K562 (cell line): ENCODE measurements around the gene CHML. TPM values are rescaled to one million over a fixed set of nuclear protein-coding genes. Genes with fewer than 3 reads are reported as not detected.

Source experiments
- ATF7 ChIP-seq: fragments of 450-650 bp; IDR thresholded peaks from 2 replicates; pipeline ENCODE4 v1.7.1; 2014; ENCODE audit warnings: mild to moderate bottlenecking, moderate library complexity
- CBX2 ChIP-seq: fragments of 200-600 bp; sonication (generic); IDR thresholded peaks from one replicate; pipeline ENCODE4 v1.6.1; 2012; ENCODE audit warnings: mild to moderate bottlenecking, low read length, inconsistent platforms; ENCODE audit not compliant: insufficient read depth, poor library complexity, severe bottlenecking
- CEBPG ChIP-seq, 3 experiments: fragments of 200-800 bp in 1 of 3; sonication (Bioruptor generic) in 1 of 3; sonication (generic) in 1 of 3; formaldehyde crosslinking in 1 of 3; IDR thresholded peaks in 2 of 3; conservative IDR thresholded peaks in 1 of 3; 2 replicates each; pipeline versions ENCODE4 v1.6.1 to v1.8.0; 2016 to 2022; ENCODE audit warnings: missing compliant biosample characterization in 2 of 3, missing genetic modification characterization in 2 of 3, mild to moderate bottlenecking in 1 of 3, missing genetic modification reagents in 1 of 3
- CSDE1 ChIP-seq, 2 experiments: fragments of 450-650 bp; IDR thresholded peaks; 2 replicates each; pipeline ENCODE4 v1.6.1; 2016; ENCODE audit warnings: mild to moderate bottlenecking in 1 of 2
- ESRRA ChIP-seq: fragments of 450-650 bp; IDR thresholded peaks from 2 replicates; pipeline ENCODE4 v1.6.1; 2014; ENCODE audit warnings: low read depth, mild to moderate bottlenecking, moderate library complexity, borderline replicate concordance
- MAFG ChIP-seq: fragments of 450-650 bp; conservative IDR thresholded peaks from 2 replicates; pipeline ENCODE4 v1.6.1; 2016; ENCODE audit warnings: missing genetic modification characterization, missing compliant biosample characterization
- MYC ChIP-seq, 2 experiments: fragments of 250-450 bp in 1 of 2; sonication (Bioruptor Pico) in 1 of 2; IDR thresholded peaks; 2 replicates each; pipeline versions ENCODE4 v1.5.1 to v1.6.1; 2012 to 2021; ENCODE audit warnings: low read depth in 2 of 2, borderline replicate concordance in 1 of 2, improper control_type of control experiment in 1 of 2, low read length in 1 of 2, mild to moderate bottlenecking in 1 of 2, moderate library complexity in 1 of 2
- NBN ChIP-seq: fragments of 450-650 bp; IDR thresholded peaks from 2 replicates; pipeline ENCODE4 v1.6.1; 2016; ENCODE audit warnings: low read depth, mild to moderate bottlenecking
- NR2C1 ChIP-seq, 2 experiments: fragments of 450-650 bp; IDR thresholded peaks; 2 replicates each; pipeline ENCODE4 v1.6.1; 2017; ENCODE audit warnings: mild to moderate bottlenecking in 2 of 2, antibody characterized with exemption in 1 of 2, inconsistent platforms in 1 of 2, missing compliant biosample characterization in 1 of 2, missing genetic modification characterization in 1 of 2
- SMARCA5 ChIP-seq: fragments of 450-650 bp; IDR thresholded peaks from 2 replicates; pipeline ENCODE4 v1.6.1; 2016
- THRAP3 ChIP-seq: fragments of 450-650 bp; IDR thresholded peaks from 2 replicates; pipeline ENCODE4 v1.6.1; 2016; ENCODE audit warnings: mild to moderate bottlenecking, inconsistent platforms, borderline replicate concordance
- ZBED1 ChIP-seq: IDR thresholded peaks from 2 replicates; pipeline ENCODE4 v1.6.1; 2014
- ZFX ChIP-seq: sonication (generic); formaldehyde crosslinking; IDR thresholded peaks from 2 replicates; pipeline ENCODE4 v1.8.0; 2022; ENCODE audit warnings: mild to moderate bottlenecking, missing genetic modification reagents, moderate library complexity
- ZNF140 ChIP-seq: fragments of 250-450 bp; sonication (Bioruptor Pico); IDR thresholded peaks from 2 replicates; pipeline ENCODE4 v1.8.0; 2021; ENCODE audit warnings: moderate library complexity, mild to moderate bottlenecking, inconsistent platforms
- ZNF174 ChIP-seq: fragments of 250-450 bp; sonication (Bioruptor Pico); IDR thresholded peaks from 2 replicates; pipeline ENCODE4 v1.4.0; 2020; ENCODE audit warnings: mild to moderate bottlenecking
- ZNF24 ChIP-seq: fragments of 450-650 bp; IDR thresholded peaks from 2 replicates; pipeline ENCODE4 v1.6.1; 2016
- ZNF778 ChIP-seq: fragments of 450-650 bp; formaldehyde crosslinking; IDR thresholded peaks from 2 replicates; pipeline ENCODE4 v1.4.0; 2020; ENCODE audit warnings: mild to moderate bottlenecking, moderate library complexity
- polyA plus RNA-seq, 8 experiments: library from polyadenylated mRNA; depleted of rRNA in 4 of 8; stranded (reverse) in 5 of 8; unstranded in 3 of 8; fragments of >200 nt; fragmentation: Nextera tagmentation in 2 of 8; fragmentation: Illumina TruSeq in 1 of 8; extraction: Ambion mirVana in 2 of 8; extraction: Trizol in 1 of 8; gene quantifications; 2 replicates each; pipeline versions ENCODE4 v1.2.1 to v1.2.3, GENCODE V29; 2011 to 2014; ENCODE audit warnings: inconsistent platforms in 1 of 8, missing spikeins in 1 of 8
- total RNA-seq, 7 experiments: library from RNA; depleted of rRNA in 6 of 7; stranded (reverse); fragments of >200 nt in 6 of 7; fragmentation: Illumina TruSeq in 2 of 7; extraction: Trizol in 2 of 7; gene quantifications; 2 replicates each; pipeline versions ENCODE4 v1.2.1 to v1.2.3, GENCODE V29; 2011 to 2021; ENCODE audit warnings: low replicate concordance in 1 of 7
- TF ChIP-seq, protein P1 (sequence below): IDR thresholded peaks from 3 replicates; pipeline ENCODE4 v1.6.1; 2011; ENCODE audit warnings: borderline replicate concordance, mild to moderate bottlenecking; ENCODE audit not compliant: insufficient read length, insufficient read depth
- TF ChIP-seq, protein P2 (sequence below): fragments of 450-650 bp; conservative IDR thresholded peaks from 2 replicates; pipeline ENCODE4 v1.6.1; 2016; ENCODE audit warnings: missing genetic modification characterization, low read depth, mild to moderate bottlenecking, control low read depth, missing compliant biosample characterization
- TF ChIP-seq, protein P3 (sequence below): fragments of 450-650 bp; IDR thresholded peaks from 2 replicates; pipeline ENCODE4 v1.6.1; 2016; ENCODE audit warnings: mild to moderate bottlenecking
- TF ChIP-seq, protein P4 (sequence below): sonication (generic); IDR thresholded peaks from 2 replicates; pipeline ENCODE4 v1.6.1; 2016
- TF ChIP-seq, protein P5 (sequence below): sonication (generic); formaldehyde crosslinking; IDR thresholded peaks from 2 replicates; pipeline ENCODE4 v1.8.0; 2022; ENCODE audit warnings: missing genetic modification reagents, mild to moderate bottlenecking, borderline replicate concordance

Gene CHML
- total and polyA plus RNA-seq, 9 of the 15 experiments (the other 6 are each of a cell fraction or from before 2014, with no cell fraction given), result 13.0 to 88.3 (median 62.8) TPM

DNA sequence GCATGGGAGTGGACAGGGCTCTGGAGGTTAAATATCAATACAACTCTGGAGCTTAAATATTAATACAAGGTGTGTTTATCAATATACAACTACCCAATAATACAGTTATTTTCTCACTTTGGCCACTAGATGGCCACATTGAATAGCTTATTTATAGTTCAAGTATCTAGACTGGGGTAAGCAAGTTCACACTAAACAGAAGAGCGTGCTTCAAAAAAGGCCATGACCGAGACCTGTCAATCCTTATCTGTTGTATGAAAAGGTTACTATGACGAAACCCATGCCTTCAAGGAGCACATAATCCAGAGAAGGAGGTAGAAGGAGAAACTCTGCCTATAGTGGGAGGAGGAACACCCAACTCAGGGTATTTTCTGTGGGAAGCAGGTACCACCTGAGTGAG, 29.1 kb downstream of the CHML start (continued):
- TF ChIP-seq, protein P1, sequence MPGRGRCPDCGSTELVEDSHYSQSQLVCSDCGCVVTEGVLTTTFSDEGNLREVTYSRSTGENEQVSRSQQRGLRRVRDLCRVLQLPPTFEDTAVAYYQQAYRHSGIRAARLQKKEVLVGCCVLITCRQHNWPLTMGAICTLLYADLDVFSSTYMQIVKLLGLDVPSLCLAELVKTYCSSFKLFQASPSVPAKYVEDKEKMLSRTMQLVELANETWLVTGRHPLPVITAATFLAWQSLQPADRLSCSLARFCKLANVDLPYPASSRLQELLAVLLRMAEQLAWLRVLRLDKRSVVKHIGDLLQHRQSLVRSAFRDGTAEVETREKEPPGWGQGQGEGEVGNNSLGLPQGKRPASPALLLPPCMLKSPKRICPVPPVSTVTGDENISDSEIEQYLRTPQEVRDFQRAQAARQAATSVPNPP, result no peak
- TF ChIP-seq ZNF140, result no peak
- TF ChIP-seq MAFG, result no peak
- TF ChIP-seq, protein P2, sequence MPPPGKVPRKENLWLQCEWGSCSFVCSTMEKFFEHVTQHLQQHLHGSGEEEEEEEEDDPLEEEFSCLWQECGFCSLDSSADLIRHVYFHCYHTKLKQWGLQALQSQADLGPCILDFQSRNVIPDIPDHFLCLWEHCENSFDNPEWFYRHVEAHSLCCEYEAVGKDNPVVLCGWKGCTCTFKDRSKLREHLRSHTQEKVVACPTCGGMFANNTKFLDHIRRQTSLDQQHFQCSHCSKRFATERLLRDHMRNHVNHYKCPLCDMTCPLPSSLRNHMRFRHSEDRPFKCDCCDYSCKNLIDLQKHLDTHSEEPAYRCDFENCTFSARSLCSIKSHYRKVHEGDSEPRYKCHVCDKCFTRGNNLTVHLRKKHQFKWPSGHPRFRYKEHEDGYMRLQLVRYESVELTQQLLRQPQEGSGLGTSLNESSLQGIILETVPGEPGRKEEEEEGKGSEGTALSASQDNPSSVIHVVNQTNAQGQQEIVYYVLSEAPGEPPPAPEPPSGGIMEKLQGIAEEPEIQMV (tag), result no peak
- TF ChIP-seq ZNF778 (CRISPR knock-in tag), result no peak
- peak; percentile 85 for TF ChIP-seq ATF7
- TF ChIP-seq, protein P3, sequence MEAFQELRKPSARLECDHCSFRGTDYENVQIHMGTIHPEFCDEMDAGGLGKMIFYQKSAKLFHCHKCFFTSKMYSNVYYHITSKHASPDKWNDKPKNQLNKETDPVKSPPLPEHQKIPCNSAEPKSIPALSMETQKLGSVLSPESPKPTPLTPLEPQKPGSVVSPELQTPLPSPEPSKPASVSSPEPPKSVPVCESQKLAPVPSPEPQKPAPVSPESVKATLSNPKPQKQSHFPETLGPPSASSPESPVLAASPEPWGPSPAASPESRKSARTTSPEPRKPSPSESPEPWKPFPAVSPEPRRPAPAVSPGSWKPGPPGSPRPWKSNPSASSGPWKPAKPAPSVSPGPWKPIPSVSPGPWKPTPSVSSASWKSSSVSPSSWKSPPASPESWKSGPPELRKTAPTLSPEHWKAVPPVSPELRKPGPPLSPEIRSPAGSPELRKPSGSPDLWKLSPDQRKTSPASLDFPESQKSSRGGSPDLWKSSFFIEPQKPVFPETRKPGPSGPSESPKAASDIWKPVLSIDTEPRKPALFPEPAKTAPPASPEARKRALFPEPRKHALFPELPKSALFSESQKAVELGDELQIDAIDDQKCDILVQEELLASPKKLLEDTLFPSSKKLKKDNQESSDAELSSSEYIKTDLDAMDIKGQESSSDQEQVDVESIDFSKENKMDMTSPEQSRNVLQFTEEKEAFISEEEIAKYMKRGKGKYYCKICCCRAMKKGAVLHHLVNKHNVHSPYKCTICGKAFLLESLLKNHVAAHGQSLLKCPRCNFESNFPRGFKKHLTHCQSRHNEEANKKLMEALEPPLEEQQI, result peak; percentile 55; the same call in 1 of the 2 replicates
- TF ChIP-seq ESRRA, result peak; percentile 39; the same call in 1 of the 2 replicates
- no peak; the same call in 1 of the 2 replicates for TF ChIP-seq NR2C1 (IDR thresholded peaks at IDR 0.05)
- TF ChIP-seq NR2C1 (tag; IDR thresholded peaks at IDR 0.05), result peak; percentile 60; the same call in 1 of the 2 replicates
- no peak for TF ChIP-seq ZFX (CRISPR knock-in tag)
- no peak for TF ChIP-seq THRAP3
- no peak for TF ChIP-seq ZNF24
- TF ChIP-seq CSDE1 (IDR thresholded peaks at IDR 0.05), result no peak
- TF ChIP-seq, protein P4, sequence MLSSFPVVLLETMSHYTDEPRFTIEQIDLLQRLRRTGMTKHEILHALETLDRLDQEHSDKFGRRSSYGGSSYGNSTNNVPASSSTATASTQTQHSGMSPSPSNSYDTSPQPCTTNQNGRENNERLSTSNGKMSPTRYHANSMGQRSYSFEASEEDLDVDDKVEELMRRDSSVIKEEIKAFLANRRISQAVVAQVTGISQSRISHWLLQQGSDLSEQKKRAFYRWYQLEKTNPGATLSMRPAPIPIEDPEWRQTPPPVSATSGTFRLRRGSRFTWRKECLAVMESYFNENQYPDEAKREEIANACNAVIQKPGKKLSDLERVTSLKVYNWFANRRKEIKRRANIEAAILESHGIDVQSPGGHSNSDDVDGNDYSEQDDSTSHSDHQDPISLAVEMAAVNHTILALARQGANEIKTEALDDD, result peak; percentile 63; the same call in 1 of the 2 replicates
- no peak for TF ChIP-seq ZNF174
- TF ChIP-seq CBX2, result no peak
- TF ChIP-seq, protein P5, sequence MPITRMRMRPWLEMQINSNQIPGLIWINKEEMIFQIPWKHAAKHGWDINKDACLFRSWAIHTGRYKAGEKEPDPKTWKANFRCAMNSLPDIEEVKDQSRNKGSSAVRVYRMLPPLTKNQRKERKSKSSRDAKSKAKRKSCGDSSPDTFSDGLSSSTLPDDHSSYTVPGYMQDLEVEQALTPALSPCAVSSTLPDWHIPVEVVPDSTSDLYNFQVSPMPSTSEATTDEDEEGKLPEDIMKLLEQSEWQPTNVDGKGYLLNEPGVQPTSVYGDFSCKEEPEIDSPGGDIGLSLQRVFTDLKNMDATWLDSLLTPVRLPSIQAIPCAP (CRISPR knock-in tag), result no peak
- no peak for TF ChIP-seq ZBED1
- TF ChIP-seq MYC (IDR thresholded peaks at IDR 0.05; ENCODE audit: low read depth, low read length), result peak; percentile 69
- no peak for TF ChIP-seq MYC (CRISPR knock-in tag; IDR thresholded peaks at IDR 0.05; ENCODE audit: borderline replicate concordance, low read depth)
- no peak for TF ChIP-seq NBN
- TF ChIP-seq SMARCA5, result no peak
- peak; percentile 50 for TF ChIP-seq CEBPG (CRISPR knock-in tag; IDR thresholded peaks at IDR 0.05)
- peak; percentile 55 to 72; a peak in 3 of 4 replicates for TF ChIP-seq CEBPG (tag; conservative IDR thresholded peaks at IDR 0.05 in 1 of 2, IDR thresholded peaks at IDR 0.05 in 1 of 2)
